Stimulated activated naive CD4-positive, alpha-beta T cell (primary cell): ENCODE data around the gene TPCN1.
A peak's percentile ranks its signal among the peaks of the same experiment; 100 is the strongest.

Experiments used
- DNase-seq, 6 experiments: peaks; one replicate each; lab custom pipeline; 2025; lab: John Stamatoyannopoulos, UW

Gene TPCN1

GRCh38 chr12:113224955-113225354 lies 3.7 kb downstream of the TPCN1 start:
- no peak for DNase-seq

DNA sequence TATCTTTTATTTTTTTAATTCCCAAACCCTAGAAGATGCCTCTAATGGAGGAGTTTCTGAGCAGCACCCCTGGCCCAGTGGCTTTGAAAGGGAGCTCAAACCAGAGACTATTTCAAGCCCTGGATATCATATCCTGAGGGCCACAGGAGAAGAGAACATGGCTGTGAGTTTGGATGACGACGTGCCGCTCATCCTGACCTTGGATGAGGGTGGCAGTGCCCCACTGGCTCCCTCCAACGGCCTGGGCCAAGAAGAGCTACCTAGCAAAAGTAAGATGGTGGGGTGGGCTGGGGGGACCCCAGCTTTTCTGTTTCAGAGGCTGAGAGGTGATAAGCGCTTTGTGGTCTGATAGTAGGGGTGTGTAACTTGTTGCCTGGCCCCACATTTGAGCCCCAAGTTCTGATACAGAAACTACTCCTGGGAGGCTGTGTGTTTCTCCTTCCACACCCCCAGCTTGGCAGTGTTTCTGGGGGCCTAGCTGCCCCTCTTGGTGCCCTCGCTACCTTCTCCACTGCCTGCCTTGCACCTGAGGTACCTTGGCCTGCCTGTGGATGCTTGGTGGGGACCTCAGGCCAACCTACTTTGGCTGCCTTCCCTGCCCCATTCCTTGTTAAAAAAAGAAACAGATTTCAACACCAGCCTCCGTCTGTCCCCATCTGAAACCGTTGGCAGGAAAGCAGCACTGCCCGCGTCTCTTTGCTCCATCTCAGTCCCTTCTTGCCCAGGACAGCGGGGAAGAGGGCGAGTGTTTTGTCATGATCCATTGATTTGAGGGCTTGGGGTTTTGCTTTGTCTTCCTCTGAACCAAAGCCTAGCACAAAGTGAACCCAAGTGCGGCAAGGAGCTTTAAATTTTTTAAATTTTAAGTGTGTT lies 5.7 kb downstream of the TPCN1 start:
- no peak for DNase-seq

- no peak for DNase-seq
Measured at GRCh38 chr12:113227686-113228391, 6.6 kb downstream of the TPCN1 start.

GRCh38 chr12:113228394-113229028 lies 7.2 kb downstream of the TPCN1 start:
- DNase-seq, result no peak

GRCh38 chr12:113230315-113231234 lies 9.3 kb downstream of the TPCN1 start:
- no peak for DNase-seq

DNA sequence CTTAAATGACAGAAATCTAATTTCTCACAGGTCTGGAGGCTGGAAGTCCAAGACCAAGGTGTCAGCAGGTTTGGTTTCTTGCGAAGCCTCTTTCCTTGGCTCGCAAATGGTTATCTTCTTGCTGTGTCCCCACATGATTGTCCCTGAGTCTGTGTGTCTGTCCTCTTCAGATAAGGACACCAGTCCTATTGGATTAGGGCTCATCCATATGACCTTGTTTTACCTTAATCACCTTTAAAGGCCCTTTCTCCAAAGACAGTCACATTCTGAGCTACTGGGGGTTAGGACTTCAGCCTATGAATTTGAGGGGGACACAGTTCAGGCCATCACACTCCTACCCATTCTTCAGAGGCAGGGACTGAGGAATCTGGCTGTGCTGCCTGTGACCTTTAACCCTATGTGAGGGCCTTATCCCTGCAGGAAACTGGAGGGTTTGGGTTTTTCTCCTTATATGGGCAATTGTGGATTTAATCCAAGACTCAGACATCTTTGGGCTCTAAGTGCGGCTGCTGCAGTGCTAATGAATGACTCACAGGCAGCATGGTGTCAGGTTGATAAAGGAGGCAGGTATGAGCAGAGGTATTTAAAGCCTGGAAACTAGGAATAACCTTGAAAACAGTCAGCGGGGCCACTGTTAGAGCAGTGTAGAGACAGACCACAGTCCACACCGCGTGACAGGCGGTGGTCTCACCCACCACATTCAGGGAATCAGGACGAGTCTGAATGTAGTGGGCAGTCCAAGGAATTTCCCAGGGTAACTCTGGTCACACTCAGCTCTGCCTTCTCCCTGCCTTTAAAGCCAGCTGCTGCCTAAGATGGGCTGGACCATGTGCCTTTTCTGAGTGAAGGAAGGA lies 10.2 kb downstream of the TPCN1 start:
- DNase-seq, result no peak

DNA sequence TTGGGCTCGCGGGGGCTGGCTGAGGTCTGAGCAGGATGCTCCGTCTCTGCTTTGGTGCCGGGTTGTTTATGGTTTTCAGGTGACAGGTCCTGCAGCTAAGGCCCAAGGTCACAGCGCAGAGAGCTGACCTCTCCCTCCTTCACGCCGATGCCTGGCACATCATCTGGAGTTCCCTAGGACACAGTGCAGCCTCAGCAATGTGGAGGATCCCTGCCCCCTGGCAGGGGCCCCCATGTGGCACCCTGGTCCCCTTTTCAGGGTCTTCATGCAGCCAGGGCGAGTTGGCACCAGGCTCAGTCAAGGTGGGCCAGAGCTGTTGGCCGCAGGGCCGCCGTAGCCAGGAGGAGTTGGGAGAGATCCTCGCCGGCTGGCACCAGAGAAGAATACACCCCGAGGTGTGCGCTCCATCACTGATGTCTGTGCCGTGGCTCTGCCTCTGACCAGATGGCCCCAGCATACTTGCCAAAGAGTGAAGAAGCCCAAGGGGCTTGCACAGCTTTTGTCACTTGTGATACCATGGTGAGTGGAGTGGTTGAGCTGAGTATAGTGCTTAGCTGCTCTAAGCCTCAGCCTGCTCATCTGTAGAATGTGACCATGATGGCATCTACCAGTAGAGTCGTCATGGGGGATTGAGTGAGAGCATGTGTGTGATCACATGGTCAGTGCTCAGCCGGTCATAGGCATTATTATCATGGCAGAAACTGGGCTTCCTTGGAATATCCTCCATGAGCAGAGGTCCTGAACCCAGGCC lies 11.0 kb downstream of the TPCN1 start:
- DNase-seq, result no peak

DNA sequence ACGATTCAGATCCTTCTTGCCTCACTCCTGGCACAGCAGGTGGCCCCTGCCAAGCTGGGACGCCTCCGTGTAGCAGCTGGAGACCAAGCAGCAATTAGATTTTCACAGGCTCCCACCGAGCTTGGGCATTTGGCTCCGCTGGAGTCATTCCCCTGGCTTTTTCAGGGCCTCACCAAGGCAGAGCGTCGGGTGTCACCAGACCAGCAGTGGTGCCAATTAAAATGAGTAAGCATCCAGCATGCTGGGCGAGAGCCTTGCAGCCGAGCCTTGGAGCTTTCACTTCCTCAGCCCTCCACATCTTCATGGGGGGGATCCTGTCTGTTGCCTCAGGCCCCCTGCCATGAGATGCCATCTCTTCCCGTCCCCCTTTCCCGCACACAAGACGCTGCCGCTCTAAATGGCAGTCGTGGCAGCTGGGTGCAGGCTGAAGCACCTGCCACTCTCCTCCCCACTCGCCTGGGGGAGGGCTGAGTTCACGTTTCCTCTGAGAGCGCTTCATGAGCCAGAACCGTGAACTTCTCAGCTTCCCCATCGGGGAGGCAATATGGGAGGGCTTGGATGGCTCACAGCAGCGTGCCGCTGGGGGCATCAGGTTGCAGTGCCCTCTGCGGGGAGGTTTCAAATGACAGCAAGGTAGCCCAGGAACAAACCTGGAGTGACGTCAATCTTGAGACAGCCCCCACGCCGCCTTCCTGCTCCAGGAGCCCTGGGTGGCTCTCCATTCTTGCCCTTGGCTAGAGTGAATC lies 11.7 kb downstream of the TPCN1 start:
- peak; percentile 71 to 83 (median 79) for DNase-seq

DNA sequence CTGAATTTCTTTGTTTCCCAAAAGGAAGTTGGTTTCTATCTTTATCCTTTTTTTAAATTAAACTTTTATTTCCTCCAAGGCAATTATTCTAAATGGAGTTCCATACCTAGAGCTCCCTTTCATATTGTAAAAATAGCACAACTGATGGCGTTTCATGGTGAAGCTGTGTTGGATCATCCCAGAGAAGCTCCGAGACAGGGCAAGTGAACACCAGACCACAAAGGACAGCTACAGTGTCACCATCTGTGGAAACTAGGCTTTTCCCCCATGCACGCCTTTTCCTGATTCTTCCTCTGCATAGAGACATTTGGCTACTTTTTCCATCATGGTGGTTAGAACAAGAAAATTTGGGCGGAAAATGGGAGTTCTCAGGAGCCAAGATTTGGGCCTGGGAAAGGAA lies 12.7 kb downstream of the TPCN1 start:
- DNase-seq, result no peak

- no peak for DNase-seq
Measured at GRCh38 chr12:113234483-113234882, 13.2 kb downstream of the TPCN1 start.

- no peak for DNase-seq
Measured at GRCh38 chr12:113235976-113236375, 14.7 kb downstream of the TPCN1 start.

DNA sequence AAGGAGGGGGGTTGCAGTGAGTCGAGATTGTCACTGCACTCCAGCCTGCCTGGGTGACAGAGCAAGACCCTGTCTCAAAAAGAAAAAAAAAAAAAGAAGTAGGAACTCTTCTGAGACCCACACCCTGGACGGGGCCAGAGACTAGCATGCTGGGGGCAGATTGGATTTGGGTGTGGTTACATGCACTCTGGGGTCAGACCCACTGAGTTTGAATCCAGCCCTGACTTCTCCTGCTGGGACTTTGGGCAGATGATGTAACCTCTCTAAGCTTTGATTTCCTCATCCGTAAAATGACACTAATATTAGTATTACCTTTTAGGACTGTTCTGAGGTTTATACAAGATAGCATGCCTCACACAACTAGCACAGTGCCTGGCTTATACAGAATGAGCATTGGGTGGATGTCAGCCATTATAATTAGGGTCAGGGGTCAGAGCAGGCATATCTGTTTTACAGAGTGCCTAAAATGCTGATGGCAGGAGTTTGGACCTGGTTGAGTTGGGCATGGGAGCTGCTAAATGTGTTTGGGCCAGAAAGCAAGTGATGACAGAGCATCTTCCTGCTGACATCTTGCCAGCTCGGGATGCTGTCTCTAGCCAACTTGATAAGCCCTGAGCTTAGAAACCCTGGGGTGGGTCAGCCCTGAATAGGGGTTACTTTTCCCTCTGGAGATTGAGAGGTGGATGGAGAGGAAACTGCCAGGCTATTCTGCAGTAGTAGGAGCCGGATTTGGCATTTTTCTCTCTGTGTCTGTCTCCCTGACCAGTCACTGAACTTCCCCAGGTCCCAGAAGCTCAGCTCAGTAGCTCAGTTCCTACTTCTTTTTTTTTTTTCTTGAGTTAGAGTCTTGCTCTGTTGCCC lies 15.5 kb downstream of the TPCN1 start:
- DNase-seq, result no peak

DNA sequence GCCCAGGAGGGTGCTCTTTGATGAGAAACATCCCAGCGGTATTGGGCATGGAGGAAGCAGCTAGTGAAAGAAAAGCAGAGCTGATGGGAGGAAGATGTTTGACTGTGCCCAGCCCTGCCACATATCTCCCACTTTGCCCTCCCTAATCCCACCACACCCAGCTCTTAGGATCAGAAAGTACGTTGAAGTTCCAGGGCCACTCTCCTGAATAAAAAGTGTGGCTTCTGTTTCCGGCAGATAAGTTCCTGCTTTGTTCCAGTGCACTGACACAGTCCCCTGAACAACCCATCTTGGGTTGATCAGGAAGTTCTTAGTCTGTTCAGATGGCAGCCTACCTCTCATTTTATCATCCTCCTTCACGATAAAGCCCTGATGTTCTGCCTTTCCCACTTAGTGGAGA lies 16.5 kb downstream of the TPCN1 start:
- DNase-seq, result no peak

GRCh38 chr12:113238309-113238708 lies 17.0 kb downstream of the TPCN1 start:
- DNase-seq, result no peak

- no peak for DNase-seq
Measured at GRCh38 chr12:113239288-113239771, 18.1 kb downstream of the TPCN1 start.

- DNase-seq, result no peak
Measured at GRCh38 chr12:113239811-113240331, 18.6 kb downstream of the TPCN1 start.

DNA sequence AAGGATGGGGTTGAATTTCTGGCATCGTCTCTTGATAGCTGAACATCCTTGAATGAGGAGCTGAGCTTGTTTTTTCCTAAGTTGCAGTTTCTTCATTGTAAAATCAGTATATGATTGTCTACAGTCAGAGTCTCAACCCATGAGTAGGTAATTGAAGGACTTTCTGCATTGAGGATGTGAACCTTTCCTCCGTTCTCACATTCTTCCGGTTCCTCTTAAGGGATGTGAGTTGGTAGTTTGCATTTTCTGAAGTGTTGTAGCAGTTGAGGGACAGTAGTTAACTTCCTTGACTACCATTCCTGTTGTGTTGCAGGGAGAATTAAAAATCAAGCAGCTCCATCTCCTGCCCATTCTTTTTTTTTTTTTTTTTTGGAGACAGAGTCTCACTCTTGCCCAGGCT lies 19.1 kb downstream of the TPCN1 start:
- DNase-seq, result no peak
